Lower leg skin (tissue), 3 donors: ENCODE data around the gene CD86.

Experiments used
- CTCF ChIP-seq, 3 donors: fragments of 450-650 bp; IDR thresholded peaks; one replicate each; pipeline ENCODE4 v1.5.1; 2016; ENCODE audit warnings: antibody characterized with exemption in 3 of 3, mild to moderate bottlenecking in 3 of 3, moderate library complexity in 2 of 3
- POLR2A ChIP-seq, 2 donors: fragments of 450-650 bp; IDR thresholded peaks; one replicate each; pipeline ENCODE4 v1.6.1; 2016 to 2017; ENCODE audit warnings: antibody characterized with exemption in 2 of 2, mild to moderate bottlenecking in 1 of 2, moderate library complexity in 1 of 2

GRCh38 chr3:122105626-122106025 lies 50.5 kb downstream of the CD86 start:
- no peak for TF ChIP-seq CTCF (IDR thresholded peaks at IDR 0.05)
- TF ChIP-seq POLR2A (IDR thresholded peaks at IDR 0.05) = no peak
